Lung (tissue), 12 donors: ENCODE data around the gene ATP1A1. TPM values are rescaled to one million over a fixed set of nuclear protein-coding genes. Genes with fewer than 3 reads are reported as not detected.

Source experiments
- ATAC-seq: fragments of 200-7000 bp; cut with Tn5 transposase; one replicate; pipeline ENCODE4 v1.9.1; 2020; ENCODE audit warnings: moderate number of reproducible peaks; ENCODE audit not compliant: insufficient read depth, low FRiP score
- DNase-seq, 3 donors: peaks; one replicate each; pipeline ENCODE4 v3.0.0-alpha.2; 2013 to 2017
- H3K27ac ChIP-seq, 2 donors: one replicate each; pipeline ENCODE4 v1.5.1; 2013; ENCODE audit warnings: mild to moderate bottlenecking in 2 of 2, moderate library complexity in 2 of 2, control low read depth in 1 of 2, inconsistent platforms in 1 of 2, low read depth in 1 of 2, low read length in 1 of 2
- H3K27me3 ChIP-seq, 3 donors: one replicate each; pipeline ENCODE4 v1.5.1; 2013; ENCODE audit warnings: low read length in 2 of 3; ENCODE audit not compliant: control insufficient read depth in 3 of 3, insufficient read depth in 3 of 3
- H3K36me3 ChIP-seq, 4 donors: one replicate each; pipeline ENCODE4 v1.5.1; 2013; ENCODE audit warnings: low read length in 4 of 4, mild to moderate bottlenecking in 1 of 4, moderate library complexity in 1 of 4; ENCODE audit not compliant: control insufficient read depth in 4 of 4, insufficient read depth in 4 of 4
- H3K4me1 ChIP-seq, 5 donors: one replicate each; pipeline ENCODE4 v1.5.1; 2013; ENCODE audit warnings: low read length in 5 of 5, mild to moderate bottlenecking in 2 of 5, moderate library complexity in 1 of 5; ENCODE audit not compliant: control insufficient read depth in 5 of 5, insufficient read depth in 5 of 5
- H3K4me3 ChIP-seq: one replicate; pipeline ENCODE4 v1.5.1; 2013; ENCODE audit warnings: mild to moderate bottlenecking, control low read depth, moderate library complexity
- H3K9ac ChIP-seq, 2 donors: one replicate each; pipeline ENCODE4 v1.5.1; 2013; ENCODE audit warnings: low read length in 2 of 2, control low read depth in 1 of 2; ENCODE audit not compliant: insufficient read depth in 1 of 2
- H3K9me3 ChIP-seq, 4 donors: one replicate each; pipeline ENCODE4 v1.5.1; 2013; ENCODE audit warnings: low read length in 3 of 4, mild to moderate bottlenecking in 1 of 4, moderate library complexity in 1 of 4; ENCODE audit not compliant: control insufficient read depth in 4 of 4, insufficient read depth in 3 of 4
- WGBS, 2 donors: extraction: QIAGEN DNeasy Blood & Tissue Kit; methylation state at CpG; one replicate each; pipeline ENCODE4 v1.1.7; 2013; 5-methylcytosine and 5-hydroxymethylcytosine counted together
- polyA plus RNA-seq, 2 donors: library from polyadenylated mRNA; stranded (reverse); fragments of 200-250 nt; gene quantifications; one replicate each; pipeline ENCODE4 v1.2.1, GENCODE V29; 2013
- total RNA-seq, 2 donors: library from RNA; depleted of rRNA in 1 of 2; stranded (reverse); fragments of >200 nt in 1 of 2; gene quantifications; one replicate each; pipeline ENCODE4 v1.2.1, GENCODE V29; 2014 to 2021
- TF ChIP-seq, protein P1 (sequence below): IDR thresholded peaks from 2 replicates; pipeline ENCODE4 v1.5.1; 2012; ENCODE audit warnings: mild to moderate bottlenecking; ENCODE audit errors: control extremely low read depth, extremely low read depth
- donor health status: control.
- donor health status: control.
- donor health status: Bipolar disorder and iron deficiency.
- donor health status: healthy.
- donor health status: DM: yes; HTN: yes; CAD: no.

The ATP1A1 gene
- total and polyA plus RNA-seq, 4 donors = 320 to 715 (median 612) TPM

DNA sequence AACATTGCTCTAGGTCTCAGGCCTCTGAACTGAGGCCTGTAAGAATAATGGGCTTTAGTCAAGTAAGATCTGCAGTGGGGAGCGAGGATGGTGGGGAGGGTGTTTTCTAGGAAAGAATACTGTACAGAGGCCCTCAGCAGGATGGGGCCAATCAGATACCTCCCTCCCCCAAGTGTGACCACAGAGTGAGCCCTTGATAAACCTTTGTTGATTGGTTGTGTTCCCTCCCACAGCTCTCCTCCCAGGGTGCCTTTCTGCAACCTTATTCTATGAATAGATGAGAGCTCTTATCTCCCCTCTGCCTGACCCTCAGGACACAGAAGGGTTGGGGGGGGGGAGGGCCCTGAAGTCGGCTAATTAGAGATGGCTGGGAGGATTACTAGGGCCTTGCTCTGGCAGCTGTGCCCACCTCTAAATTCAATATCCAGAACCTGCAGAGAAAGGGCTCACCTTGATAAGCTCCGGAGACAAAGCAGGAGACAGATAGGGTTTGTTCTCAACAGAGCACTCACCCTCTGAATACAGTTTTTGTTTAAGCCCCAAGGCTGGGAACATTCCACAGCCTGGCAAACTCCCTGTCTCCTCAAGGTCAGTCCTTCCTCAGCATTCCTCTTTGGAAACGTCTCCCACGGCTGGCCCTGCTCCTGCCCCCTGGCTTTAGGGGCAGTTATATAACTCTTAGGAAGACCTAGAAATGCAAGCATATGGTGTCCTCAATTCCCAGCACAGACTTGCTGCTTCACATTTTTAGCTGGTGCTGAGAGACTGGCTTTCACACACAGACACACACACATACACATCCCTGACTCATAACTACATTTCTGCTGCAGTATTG, 42.9 kb downstream of the ATP1A1 start:
- TF ChIP-seq, protein P1, sequence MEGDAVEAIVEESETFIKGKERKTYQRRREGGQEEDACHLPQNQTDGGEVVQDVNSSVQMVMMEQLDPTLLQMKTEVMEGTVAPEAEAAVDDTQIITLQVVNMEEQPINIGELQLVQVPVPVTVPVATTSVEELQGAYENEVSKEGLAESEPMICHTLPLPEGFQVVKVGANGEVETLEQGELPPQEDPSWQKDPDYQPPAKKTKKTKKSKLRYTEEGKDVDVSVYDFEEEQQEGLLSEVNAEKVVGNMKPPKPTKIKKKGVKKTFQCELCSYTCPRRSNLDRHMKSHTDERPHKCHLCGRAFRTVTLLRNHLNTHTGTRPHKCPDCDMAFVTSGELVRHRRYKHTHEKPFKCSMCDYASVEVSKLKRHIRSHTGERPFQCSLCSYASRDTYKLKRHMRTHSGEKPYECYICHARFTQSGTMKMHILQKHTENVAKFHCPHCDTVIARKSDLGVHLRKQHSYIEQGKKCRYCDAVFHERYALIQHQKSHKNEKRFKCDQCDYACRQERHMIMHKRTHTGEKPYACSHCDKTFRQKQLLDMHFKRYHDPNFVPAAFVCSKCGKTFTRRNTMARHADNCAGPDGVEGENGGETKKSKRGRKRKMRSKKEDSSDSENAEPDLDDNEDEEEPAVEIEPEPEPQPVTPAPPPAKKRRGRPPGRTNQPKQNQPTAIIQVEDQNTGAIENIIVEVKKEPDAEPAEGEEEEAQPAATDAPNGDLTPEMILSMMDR = no peak

DNA sequence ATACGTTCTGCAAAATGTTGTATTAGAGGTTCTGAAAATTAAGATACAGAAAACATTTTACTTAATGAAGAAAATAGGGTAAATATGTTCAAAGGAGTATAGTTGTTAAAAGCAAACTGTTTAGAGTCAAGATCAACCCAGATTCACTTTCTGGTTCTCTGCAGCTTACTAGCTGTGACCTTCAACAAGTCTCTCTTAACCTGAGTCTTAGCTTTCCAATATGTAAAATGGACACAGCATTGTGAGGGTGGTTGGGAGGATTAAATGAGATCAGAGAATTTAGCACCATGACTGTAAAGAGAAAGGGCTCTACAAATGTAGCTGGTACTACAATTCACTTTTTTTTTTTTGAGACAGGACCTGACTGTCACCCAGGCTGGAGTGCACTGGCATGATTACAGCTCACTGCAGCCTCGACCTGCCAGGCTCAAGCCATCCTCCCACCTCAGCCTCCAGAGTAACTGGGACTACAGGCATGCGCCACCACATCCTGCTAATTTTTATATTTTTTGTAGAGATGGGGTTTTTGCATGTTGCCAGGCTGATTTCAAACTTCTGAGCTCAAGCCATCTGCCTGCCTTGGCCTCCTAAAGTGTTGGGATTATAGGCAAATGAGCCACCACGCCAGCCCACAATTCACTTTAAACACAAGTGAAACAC, 43.9 kb downstream of the ATP1A1 start:
- Histone ChIP-seq H3K36me3 (peaks cover 0 to 3% (median 0%) of the 10 kb centered on the region in 4 donors), H3K4me3 (no peak overlapping the region), H3K27ac (peak overlapping the region in 1 of 2 donors; percentile 90), H3K9me3 (no peaks in the 10 kb centered on the region), H3K9ac (no peak overlapping the region), H3K4me1 (peaks cover 0 to 14% (median 7%) of the 10 kb centered on the region in 5 donors), H3K27me3 (no peaks in the 10 kb centered on the region)
- TF ChIP-seq, protein P1 = no peak
- DNase-seq (no peak), ATAC-seq (no peak)
- WGBS, 2 donors = 89 to 99% methylated on average over 4 of the region's 4 CpGs

More for the DNA sequence above, 42.9 kb downstream of the ATP1A1 start:
- WGBS, 2 donors = 67 to 84% methylated on average over 5 of the region's 5 CpGs
- peak overlapping the region in 1 of 2 donors; percentile 90 for H3K27ac ChIP-seq
- DNase-seq (no peak), ATAC-seq (no peak)
- H3K9ac ChIP-seq = no peak overlapping the region
- H3K36me3 ChIP-seq = peaks cover 0 to 3% (median 0%) of the 10 kb centered on the region in 4 donors
- no peak overlapping the region for H3K4me3 ChIP-seq
- H3K9me3 ChIP-seq = no peaks in the 10 kb centered on the region
- H3K27me3 ChIP-seq = no peaks in the 10 kb centered on the region
- peaks cover 0 to 14% (median 7%) of the 10 kb centered on the region in 5 donors for H3K4me1 ChIP-seq

DNA sequence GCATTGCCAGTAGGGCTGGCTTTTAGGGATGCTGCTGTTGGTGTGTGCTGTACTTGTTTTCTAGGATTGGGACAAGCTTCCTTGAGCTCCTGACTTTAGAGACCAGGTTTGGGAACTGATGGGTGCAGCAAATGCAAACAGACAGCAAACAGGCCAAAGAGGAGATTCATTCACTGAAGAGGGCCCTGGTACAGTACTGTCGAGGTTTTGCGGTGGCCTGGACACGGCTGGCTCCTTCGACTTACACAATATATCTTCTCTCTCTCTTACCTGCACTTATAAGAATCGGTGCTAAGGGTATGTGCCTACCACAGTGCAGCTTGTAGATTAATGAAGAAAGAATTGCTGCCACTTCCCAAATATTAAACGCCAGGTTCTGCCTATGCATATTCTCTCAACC, 44.6 kb downstream of the ATP1A1 start:
- ATAC-seq = no peak
- TF ChIP-seq, protein P1 = no peak

More for the DNA sequence above, 44.6 kb downstream of the ATP1A1 start:
- no peak for DNase-seq
- Histone ChIP-seq H3K9ac (peak overlapping the region; percentile 90 to 95), H3K36me3 (peaks cover 0 to 3% (median 0%) of the 10 kb centered on the region in 4 donors), H3K4me3 (peak overlapping the region; percentile 90), H3K27me3 (no peaks in the 10 kb centered on the region), H3K4me1 (peaks cover 0 to 14% (median 7%) of the 10 kb centered on the region in 5 donors), H3K9me3 (no peaks in the 10 kb centered on the region), H3K27ac (peak overlapping the region in 1 of 2 donors; percentile 90)
- 64 to 75% methylated on average over 6 of the region's 6 CpGs for WGBS, 2 donors
